ENCODE results near the gene EPHA8. TPM values are rescaled to one million over a fixed set of nuclear protein-coding genes. Genes with fewer than 3 reads are reported as not detected.

Gene EPHA8
- total and polyA plus RNA-seq, 2 experiments from 2014 or later: not detected

DNA sequence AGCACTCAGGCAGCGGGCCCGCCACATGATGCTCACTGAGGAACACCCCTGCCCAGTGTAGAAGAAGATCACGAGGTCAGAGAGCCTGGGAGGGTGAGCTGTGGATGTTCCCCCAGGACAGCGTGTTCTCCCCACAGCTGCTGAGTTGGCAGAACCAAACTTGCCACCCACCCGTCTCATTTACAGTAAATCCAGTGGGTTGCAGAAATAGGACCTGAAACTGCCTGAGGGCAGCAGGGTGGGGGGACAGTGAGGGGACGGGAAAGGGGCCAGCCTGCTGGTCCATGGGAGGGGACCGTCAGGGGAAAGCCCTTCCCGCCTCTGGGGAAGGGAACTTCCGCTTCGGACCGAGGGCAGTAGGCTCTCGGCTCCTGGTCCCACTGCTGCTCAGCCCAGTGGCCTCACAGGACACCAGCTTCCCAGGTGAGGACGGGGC, 89.6 kb downstream of the EPHA8 start, which contains the start of gene C1QB:
Gene C1QB (plus strand): TSS at position 356 of the 436 bp plus-strand sequence. CDS start 6,227 bp downstream, outside the sequence.
- H3K9me3 ChIP-seq (ENCODE audit: low read depth): no peaks in the 10 kb centered on the region
- H3K9me2 ChIP-seq (ENCODE audit: insufficient read depth): no peaks in the 10 kb centered on the region
- no peaks in the 10 kb centered on the region for H3K79me2 ChIP-seq (ENCODE audit: insufficient read depth)
- H4K20me1 ChIP-seq (ENCODE audit: insufficient read depth): no peaks in the 10 kb centered on the region
- 66 to 71% methylated on average over 11 to 13 of the region's 13 CpGs for WGBS, 2 experiments (ENCODE audit: low coverage in 1 of 2, low lambda C conversion rate in 2 of 2, missing lambda C conversion rate in 2 of 2)
- no peak within 1 kb of the TSS for H3K9ac ChIP-seq
- no peaks in the 10 kb centered on the region for H3K4me1 ChIP-seq (ENCODE audit: insufficient read depth)
- H3K4me3 ChIP-seq: no peak within 1 kb of the TSS
- in situ Hi-C loops (cut with MboI): no loop called here
- TF ChIP-seq EZH2 (IDR thresholded peaks at IDR 0.05; ENCODE audit: insufficient read depth, poor library complexity, severe bottlenecking): no peak
- TF ChIP-seq EZH2phosphoT487 (IDR thresholded peaks at IDR 0.05; ENCODE audit: insufficient read depth, low read depth): no peak
- DNase-seq: no peak
- no peaks in the 10 kb centered on the region for H3F3A ChIP-seq (ENCODE audit: insufficient read depth)
- no peak within 1 kb of the TSS for H3K4me2 ChIP-seq (ENCODE audit: unreplicated experiment)
- H2AFZ ChIP-seq: no peak within 1 kb of the TSS
- H3K27ac ChIP-seq: no peak within 1 kb of the TSS
- H3K27me3 ChIP-seq (replicated peaks; ENCODE audit: insufficient read depth): peaks cover 39% of the 10 kb centered on the region
- H3K36me3 ChIP-seq (ENCODE audit: low read depth): no peaks in the 10 kb centered on the region

Small RNAs within 50 kb of the gene (microRNA-seq; reads per million reads assigned to microRNA genes)
- not detected for gene MIR6127 (ENCODE audit: borderline number of aligned reads)

Small RNAs within 50 kb of the gene (small RNA-seq; reads per million reads assigned to genes)
- not detected for gene MIR6127 (ENCODE audit: low read depth, low replicate concordance)

Other genes starting within 250 kb of the EPHA8 start
- 8.1 and 9.9 TPM in 2 replicates for gene ZBTB40, start 111.6 kb upstream of the EPHA8 start, total RNA-seq (2014; rRNA removed; shearing (Covaris generic))
- 2.5 and 3.3 TPM in 2 replicates for gene ZBTB40, start 111.6 kb upstream of the EPHA8 start, polyA plus RNA-seq (2016; fragmentation: Nextera tagmentation; extraction: Ambion mirVana)
- not detected in 2 replicates for gene C1QA, start 73.1 kb downstream of the EPHA8 start, total RNA-seq (2014; rRNA removed; shearing (Covaris generic))
- not detected in 2 replicates for gene C1QA, start 73.1 kb downstream of the EPHA8 start, polyA plus RNA-seq (2016; fragmentation: Nextera tagmentation; extraction: Ambion mirVana)
- gene C1QC, start 80.1 kb downstream of the EPHA8 start, total RNA-seq (2014; rRNA removed; shearing (Covaris generic)): not detected in 2 replicates
- gene C1QC, start 80.1 kb downstream of the EPHA8 start, polyA plus RNA-seq (2016; fragmentation: Nextera tagmentation; extraction: Ambion mirVana): not detected in 2 replicates
- gene C1QB, start 89.7 kb downstream of the EPHA8 start, total RNA-seq (2014; rRNA removed; shearing (Covaris generic)): not detected in 2 replicates
- gene C1QB, start 89.7 kb downstream of the EPHA8 start, polyA plus RNA-seq (2016; fragmentation: Nextera tagmentation; extraction: Ambion mirVana): not detected in 2 replicates
- gene EPHB2, start 147.3 kb downstream of the EPHA8 start, total RNA-seq (2014; rRNA removed; shearing (Covaris generic)): 5.1 and 9.0 TPM in 2 replicates
- gene EPHB2, start 147.3 kb downstream of the EPHA8 start, polyA plus RNA-seq (2016; fragmentation: Nextera tagmentation; extraction: Ambion mirVana): 1.0 and 2.0 TPM in 2 replicates

All from GM23248 (cell line).